Heart left ventricle (tissue), 13 donors: ENCODE measurements around the gene KLK13.

Experiments
- CTCF ChIP-seq, 12 donors: fragments of 200-600 bp; sonication (generic) in 4 of 12; IDR thresholded peaks; one replicate each; pipeline versions ENCODE4 v1.5.0 to v1.8.0; 2018 to 2022; ENCODE audit warnings: antibody characterized with exemption in 12 of 12, mild to moderate bottlenecking in 5 of 12
- POLR2A ChIP-seq, 2 donors: fragments of 450-650 bp; IDR thresholded peaks; one replicate each; pipeline ENCODE4 v1.6.1; 2017; ENCODE audit warnings: antibody characterized with exemption in 2 of 2, mild to moderate bottlenecking in 2 of 2, moderate library complexity in 2 of 2
- donor health status: ischemic (EF 13 %, LVEDD 7.1; RV severe dilation, severe dysfunction).
- donor health status: DM: no; HTN: yes; CAD: no.
- donor health status: DM: no; HTN: no; CAD: no.
- donor health status: ischemic (EF 25% LVEDD 6.9; RV normal size, moderate dysfunction).
- donor health status: ischemic (EF 25% LVEDD 5.7; RV mildly dilated, moderate dysfunction).
- donor health status: ischemic (EF 35%, LVEDD 5.7; RV mildly dilated, moderate dysfunction).
- donor health status: nonischemic (EF 11% LVEDD 7.7; RV severe dilation, severe dysfunction).
- donor health status: DM: yes; HTN: yes; CAD: no.
- donor health status: PGD.
- donor health status: ischemic (EF 29% LVEDD 5.4; RV normal size, mild dysfunction).
- donor health status: nonischemic (EF 23%, LVEDD 6.1; RV moderate dilation, normal function).

DNA sequence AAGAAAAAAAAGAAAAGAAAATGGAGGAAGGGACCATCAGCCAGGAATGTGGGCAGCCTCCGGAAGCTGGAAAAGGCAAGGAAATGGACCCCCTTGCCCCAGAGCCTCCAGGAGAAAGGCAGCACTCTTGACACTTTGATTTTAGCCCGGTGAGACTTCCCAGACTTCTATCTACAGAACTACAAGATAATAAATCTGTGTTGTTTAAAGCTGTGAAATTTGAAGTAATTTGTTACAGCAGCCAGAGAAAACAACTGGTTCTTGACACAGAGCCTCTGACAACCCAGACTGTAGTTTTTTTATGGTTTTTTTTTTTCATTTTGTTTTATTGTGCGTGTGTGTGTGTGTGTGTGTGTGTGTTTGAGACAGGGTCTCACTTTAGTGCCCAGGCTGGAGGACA is 35.7 kb upstream of the KLK13 start:
- TF ChIP-seq CTCF (IDR thresholded peaks at IDR 0.05): no peak
- TF ChIP-seq POLR2A (IDR thresholded peaks at IDR 0.05): no peak
